ENCODE data around the gene PPARGC1A. TPM values are rescaled to one million over a fixed set of nuclear protein-coding genes. Genes with fewer than 3 reads are reported as not detected.
A peak's percentile ranks its signal among the peaks of the same experiment; 100 is the strongest.

PPARGC1A gene
- total and polyA plus RNA-seq, 2 of the 13 experiments (the other 11 are each of a cell fraction or from before 2014, with no cell fraction given), result 20.7 to 37.3 TPM

- TF ChIP-seq ZBTB46 (CRISPR knock-in tag; IDR thresholded peaks at IDR 0.05; ENCODE audit: borderline replicate concordance), result no peak
Measured at GRCh38 chr4:23923141-23923540, 33.3 kb upstream of the PPARGC1A start (continued).

- no peaks in the 10 kb centered on the region for H4K20me1 ChIP-seq (ENCODE audit: insufficient read depth, low read length)
- no peaks in the 10 kb centered on the region for H3K79me2 ChIP-seq (ENCODE audit: insufficient read depth, low read length)
- 50% methylated on average over 8 of the region's 8 CpGs for WGBS (ENCODE audit: low lambda C conversion rate)
- POLR2A ChIA-PET, result no interaction called here
- CTCF ChIA-PET (ENCODE audit: low intra/inter-chr PET ratio, low total read pairs), result no interaction called here
- no peak overlapping the region for H3K27ac ChIP-seq (ENCODE audit: extremely low read length, insufficient read depth, low read length)
- H3K9me3 ChIP-seq (ENCODE audit: low read length), result no peaks in the 10 kb centered on the region
- intact Hi-C loops (cut with micrococcal nuclease; ENCODE audit: unreplicated experiment), result loop anchor here (2.0 kb wide), 1 partner anchor 148 kb away; no protein-coding TSS in a partner anchor
- FAIRE-seq, result no peak
- BruUV-seq (replicated peaks), result no TSS peak
- ATAC-seq, result no peak
- TF ChIP-seq PATZ1 (CRISPR knock-in tag; IDR thresholded peaks at IDR 0.05) (no peak), ZNF160 (CRISPR knock-in tag; IDR thresholded peaks at IDR 0.05) (peak; percentile 83; the same call in 1 of the 2 replicates), HNF4A (CRISPR knock-in tag; IDR thresholded peaks at IDR 0.05) (0 out of 2 replicates have a peak, but pooled peaks have one; percentile 14)
- H3K27me3 ChIP-seq (ENCODE audit: control insufficient read depth in 1 of 2, insufficient read depth in 2 of 2, low read length in 2 of 2), result peaks cover 0 to 12% of the 10 kb centered on the region in 2 experiments; a peak in 3 of 5 replicates
- H3K4me1 ChIP-seq (ENCODE audit: insufficient read depth, low read length), result peaks cover 26% of the 10 kb centered on the region
- in situ Hi-C loops (cut with HindIII; ENCODE audit: extremely low pct_ligation_motif_present, low pct_unique_long_range_greater_than_20kb), result no loop called here
- no peak for DNase-seq (ENCODE audit: low spot score)
- no peak overlapping the region for H3K4me3 ChIP-seq (replicated peaks in 1 of 3; ENCODE audit: insufficient read depth in 1 of 3, low read depth in 2 of 3, low read length in 3 of 3)
- no peaks in the 10 kb centered on the region for H3K36me3 ChIP-seq (replicated peaks in 1 of 2; ENCODE audit: control insufficient read depth in 1 of 2, insufficient read depth in 2 of 2, low read length in 2 of 2)
- H3K9ac ChIP-seq (ENCODE audit: insufficient read depth, low read depth, low read length), result no peak overlapping the region
- no peak overlapping the region for H2AFZ ChIP-seq (ENCODE audit: low read length)
- H3K4me2 ChIP-seq (ENCODE audit: low read depth, low read length), result peak overlapping the region; percentile 37
Measured at GRCh38 chr4:23922541-23923111, 32.8 kb upstream of the PPARGC1A start.

Measured in HepG2 (cell line).